ENCODE measurements around the gene GAREM2. TPM values are rescaled to one million over a fixed set of nuclear protein-coding genes. Genes with fewer than 3 reads are reported as not detected.

GAREM2 gene
- total RNA-seq, 2 experiments from 2014 or later, result 2.2 to 2.7 TPM

DNA sequence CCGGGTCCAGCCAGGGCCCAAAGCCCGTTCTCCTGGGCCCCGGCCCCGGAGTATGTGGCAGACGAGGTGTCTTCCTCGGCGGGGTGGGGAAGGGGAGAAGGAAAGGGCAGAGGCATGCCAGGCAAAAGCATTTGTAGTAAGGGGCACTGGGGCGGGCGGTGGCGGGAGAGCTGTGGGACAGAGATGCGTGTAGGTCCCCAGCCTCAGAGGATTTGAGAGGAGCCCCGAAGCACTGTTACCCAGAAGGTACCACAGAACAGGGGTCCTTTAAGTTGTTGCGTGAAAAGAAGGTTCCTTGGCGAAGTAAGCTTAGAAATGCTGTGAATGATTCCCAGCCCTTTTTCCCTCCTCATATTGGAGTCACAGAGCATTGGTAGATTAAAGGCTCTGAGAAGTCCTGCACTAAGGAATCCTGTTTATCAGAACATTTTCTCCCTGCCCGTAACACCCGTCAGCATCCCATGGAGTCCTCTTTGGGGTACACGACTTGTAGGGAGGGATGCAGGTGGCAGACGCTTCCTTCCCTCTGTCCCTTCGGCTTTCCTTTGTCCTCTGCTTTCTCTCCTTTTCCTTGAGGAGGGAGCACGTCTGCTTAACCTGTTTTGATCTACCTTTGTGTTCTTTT, 12.5 kb downstream of the GAREM2 start:
- POLR2A ChIA-PET, result interaction anchor here (0.6 to 2.1 kb wide), 8 partner anchors 9 to 152 kb away, joined by 3 to 8 read pairs (median 4); partner anchors contain the start of genes HADHA, HADHB and RAB10
- DNase-seq, result no peak
- H3K4me1 Mint-ChIP-seq (ENCODE audit: low read depth), result peaks cover 7% of the 10 kb centered on the region
- no peak for TF ChIP-seq CTCF (IDR thresholded peaks at IDR 0.05)
- peaks cover 7% of the 10 kb centered on the region for H3K27me3 Mint-ChIP-seq
- CTCF ChIA-PET, result interaction anchor here (0.5 to 5.3 kb wide), 14 partner anchors 9 to 284 kb away, joined by 3 to 30 read pairs (median 4); partner anchors contain the start of genes HADHA and RAB10
- H3K36me3 Mint-ChIP-seq (ENCODE audit: low read depth), result no peaks in the 10 kb centered on the region
- intact Hi-C loops (cut with micrococcal nuclease), result no loop called here
- H3K4me3 Mint-ChIP-seq, result peak overlapping the region; percentile 74
- no peak for ATAC-seq
- H3K27ac Mint-ChIP-seq, result peak overlapping the region; percentile 52
- no peaks in the 10 kb centered on the region for H3K9me3 Mint-ChIP-seq

DNA sequence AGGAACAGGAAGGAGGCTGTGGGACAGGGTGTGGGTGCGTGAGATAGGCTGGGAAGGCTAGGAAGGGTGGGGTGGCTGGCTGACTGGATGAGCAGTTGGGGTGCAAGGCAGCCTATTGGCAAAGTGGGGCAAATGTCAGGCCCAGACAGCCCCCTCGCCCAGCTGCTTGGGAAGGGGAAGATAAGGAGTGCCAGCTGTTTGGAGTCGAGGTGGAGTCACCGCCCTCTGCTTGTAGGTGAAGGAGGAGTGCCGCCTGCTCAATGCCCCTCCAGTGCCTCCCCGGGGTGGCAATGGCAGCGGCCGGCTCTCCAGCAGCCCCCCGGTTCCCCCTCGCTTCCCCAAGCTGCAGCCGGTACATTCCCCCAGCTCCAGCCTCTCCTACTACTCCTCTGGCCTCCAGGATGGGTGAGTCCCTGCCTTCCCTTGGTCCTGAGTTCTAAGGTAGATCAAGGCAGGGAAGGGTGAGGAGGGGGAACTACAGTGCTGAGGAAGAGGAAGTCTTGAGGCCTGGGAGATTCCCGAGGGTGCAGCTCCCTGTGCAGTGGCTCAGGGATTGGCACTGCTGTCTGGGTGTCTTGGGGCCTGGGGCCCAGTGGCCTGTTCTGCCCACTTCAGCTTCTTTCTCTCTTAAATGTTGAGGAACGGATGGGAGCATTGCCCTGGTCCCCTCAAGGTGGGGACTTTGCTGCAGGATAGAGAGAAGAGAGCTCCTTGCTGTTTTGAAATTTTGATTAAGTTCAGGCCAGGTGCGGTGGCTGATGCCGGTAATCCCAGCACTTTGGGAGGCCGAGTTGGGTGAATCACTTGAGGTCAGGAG, 13.3 kb downstream of the GAREM2 start:
- POLR2A ChIA-PET, result interaction anchor here (0.6 to 1.3 kb wide), 4 partner anchors 19 to 132 kb away, joined by 3 to 4 read pairs (median 4); no protein-coding TSS in a partner anchor
- Mint-ChIP-seq H3K4me3 (peak overlapping the region; percentile 74), H3K27ac (peak overlapping the region; percentile 23), H3K9me3 (no peaks in the 10 kb centered on the region), H3K27me3 (peaks cover under 1% of the 10 kb centered on the region), H3K4me1 (ENCODE audit: low read depth) (peaks cover 7% of the 10 kb centered on the region), H3K36me3 (ENCODE audit: low read depth) (no peaks in the 10 kb centered on the region)
- DNase-seq (no peak), ATAC-seq (no peak)
- TF ChIP-seq CTCF (IDR thresholded peaks at IDR 0.05), result no peak
- intact Hi-C loops (cut with micrococcal nuclease), result no loop called here
- CTCF ChIA-PET, result interaction anchor here (1.2 to 5.3 kb wide), 5 partner anchors 14 to 283 kb away, joined by 5 to 30 read pairs (median 7); partner anchors contain the start of gene RAB10

- no peak overlapping the region for H3K4me3 Mint-ChIP-seq
- DNase-seq, result no peak
Observed at GRCh38 chr2:26187114-26187513, 14.2 kb downstream of the GAREM2 start.

GRCh38 chr2:26187537-26188104, 14.7 kb downstream of the GAREM2 start:
- intact Hi-C loops (cut with micrococcal nuclease), result no loop called here
- no peak for DNase-seq
- H3K4me3 Mint-ChIP-seq, result no peak overlapping the region
- peaks cover 7% of the 10 kb centered on the region for H3K4me1 Mint-ChIP-seq (ENCODE audit: low read depth)
- ChIA-PET CTCF (interaction anchor here (0.9 kb wide), 1 partner anchor 16 kb away, joined by 3 read pairs; no protein-coding TSS in a partner anchor), POLR2A (interaction anchor here (0.6 kb wide), 1 partner anchor 64 kb away, joined by 3 read pairs; no protein-coding TSS in a partner anchor)
- no peaks in the 10 kb centered on the region for H3K27me3 Mint-ChIP-seq
- no peak for TF ChIP-seq CTCF (IDR thresholded peaks at IDR 0.05)
- H3K27ac Mint-ChIP-seq, result no peak overlapping the region
- H3K36me3 Mint-ChIP-seq (ENCODE audit: low read depth), result peaks cover 7% of the 10 kb centered on the region
- no peak for ATAC-seq
- no peaks in the 10 kb centered on the region for H3K9me3 Mint-ChIP-seq

More at GRCh38 chr2:26187114-26187513, 14.2 kb downstream of the GAREM2 start:
- ATAC-seq, result no peak
- peaks cover 7% of the 10 kb centered on the region for H3K36me3 Mint-ChIP-seq (ENCODE audit: low read depth)
- TF ChIP-seq CTCF (IDR thresholded peaks at IDR 0.05), result no peak
- H3K9me3 Mint-ChIP-seq, result no peaks in the 10 kb centered on the region
- ChIA-PET POLR2A (no interaction called here), CTCF (no interaction called here)
- H3K4me1 Mint-ChIP-seq (ENCODE audit: low read depth), result peaks cover 7% of the 10 kb centered on the region
- no peak overlapping the region for H3K27ac Mint-ChIP-seq
- no peaks in the 10 kb centered on the region for H3K27me3 Mint-ChIP-seq
- intact Hi-C loops (cut with micrococcal nuclease), result no loop called here
